Osteoblast (primary cell): ENCODE measurements around the gene FBXW7. TPM values are rescaled to one million over a fixed set of nuclear protein-coding genes. Genes with fewer than 3 reads are reported as not detected.

ENCODE experiments used
- DNase-seq: peaks from one replicate; pipeline ENCODE4 v3.0.0; 2011; ENCODE audit warnings: low spot score, mixed read lengths; ENCODE audit not compliant: insufficient read length; ENCODE audit errors: missing footprints
- H2AFZ ChIP-seq: 2 replicates; pipeline ENCODE4 v1.6.0; 2011; ENCODE audit warnings: mild to moderate bottlenecking, low read length
- H3K27ac ChIP-seq: 2 replicates; pipeline ENCODE4 v1.5.1; 2011; ENCODE audit warnings: mild to moderate bottlenecking, low read depth, low read length, moderate library complexity
- H3K27me3 ChIP-seq: 2 replicates; pipeline ENCODE4 v1.6.0; 2012; ENCODE audit warnings: mild to moderate bottlenecking, control low read depth, inconsistent platforms, low read length, moderate library complexity; ENCODE audit not compliant: insufficient read depth
- H3K36me3 ChIP-seq: 2 replicates; pipeline ENCODE4 v1.5.1; 2011; ENCODE audit warnings: mild to moderate bottlenecking, low read length, control low read depth, moderate library complexity; ENCODE audit not compliant: insufficient read depth
- H3K4me1 ChIP-seq: 2 replicates; pipeline ENCODE4 v1.5.1; 2011; ENCODE audit warnings: mild to moderate bottlenecking, low read length, control low read depth, moderate library complexity; ENCODE audit not compliant: insufficient read depth
- H3K4me2 ChIP-seq: 2 replicates; pipeline ENCODE4 v1.6.0; 2011; ENCODE audit warnings: mild to moderate bottlenecking, low read length; ENCODE audit not compliant: insufficient read depth
- H3K4me3 ChIP-seq: fragments of 200-600 bp; sonication (generic); 3 replicates; pipeline ENCODE4 v1.5.1; 2012; ENCODE audit warnings: mild to moderate bottlenecking, low read length, inconsistent platforms; ENCODE audit not compliant: insufficient read depth
- H3K79me2 ChIP-seq: 2 replicates; pipeline ENCODE4 v1.6.0; 2012; ENCODE audit warnings: mild to moderate bottlenecking, low read length, control low read depth, inconsistent platforms; ENCODE audit not compliant: insufficient read depth
- H3K9me3 ChIP-seq: 2 replicates; pipeline ENCODE4 v1.5.1; 2011; ENCODE audit warnings: low read depth, low read length, control low read depth
- H4K20me1 ChIP-seq: 2 replicates; pipeline ENCODE4 v1.6.0; 2012; ENCODE audit warnings: mild to moderate bottlenecking, low read length, control low read depth; ENCODE audit not compliant: insufficient read depth
- CTCF ChIP-seq: IDR thresholded peaks from 2 replicates; pipeline ENCODE4 v1.5.1; 2011; ENCODE audit warnings: mild to moderate bottlenecking, low read depth, low read length, moderate library complexity; ENCODE audit errors: extremely low read depth
- total RNA-seq: library from RNA; depleted of rRNA; stranded (reverse); fragments of >200 nt; gene quantifications from 2 replicates; pipeline ENCODE4 v1.2.3, GENCODE V29; 2012

Gene FBXW7
- total RNA-seq, 1 donor = 74.9 TPM

GRCh38 chr4:152539556-152540292 is 3.8 kb upstream of the FBXW7 start:
- H3K4me3 ChIP-seq = no peak overlapping the region
- H3K79me2 ChIP-seq = peaks cover 53% of the 10 kb centered on the region
- H3K27ac ChIP-seq = no peak overlapping the region
- H3K4me1 ChIP-seq = peaks cover 10% of the 10 kb centered on the region
- H3K9me3 ChIP-seq = no peaks in the 10 kb centered on the region
- no peak for DNase-seq
- no peak overlapping the region for H3K4me2 ChIP-seq
- TF ChIP-seq CTCF = no peak
- H3K27me3 ChIP-seq = no peaks in the 10 kb centered on the region
- H4K20me1 ChIP-seq = peaks cover 8% of the 10 kb centered on the region
- H2AFZ ChIP-seq = no peak overlapping the region
- no peaks in the 10 kb centered on the region for H3K36me3 ChIP-seq

GRCh38 chr4:152537881-152538280 is 2.0 kb upstream of the FBXW7 start:
- H4K20me1 ChIP-seq = peaks cover 17% of the 10 kb centered on the region
- H3K9me3 ChIP-seq = no peaks in the 10 kb centered on the region
- no peak overlapping the region for H2AFZ ChIP-seq
- peaks cover 26% of the 10 kb centered on the region for H3K4me1 ChIP-seq
- peak overlapping the region; percentile 100 for H3K4me2 ChIP-seq
- no peak for TF ChIP-seq CTCF
- H3K36me3 ChIP-seq = no peaks in the 10 kb centered on the region
- no peak overlapping the region for H3K27ac ChIP-seq
- no peaks in the 10 kb centered on the region for H3K27me3 ChIP-seq
- no peak for DNase-seq
- peaks cover 71% of the 10 kb centered on the region for H3K79me2 ChIP-seq
- no peak overlapping the region for H3K4me3 ChIP-seq

GRCh38 chr4:152536545-152537182 is 772 bp upstream of the FBXW7 start:
- Histone ChIP-seq H3K79me2 (peaks cover 82% of the 10 kb centered on the region), H3K4me3 (peak overlapping the region; percentile 99), H3K9me3 (no peaks in the 10 kb centered on the region), H4K20me1 (peaks cover 17% of the 10 kb centered on the region), H3K4me1 (peaks cover 26% of the 10 kb centered on the region), H3K27me3 (no peaks in the 10 kb centered on the region), H2AFZ (peak overlapping the region; percentile 99), H3K27ac (peak overlapping the region; percentile 94), H3K36me3 (no peaks in the 10 kb centered on the region), H3K4me2 (peak overlapping the region; percentile 100)
- no peak for DNase-seq
- no peak for TF ChIP-seq CTCF

- H3K27me3 ChIP-seq = no peaks in the 10 kb centered on the region
- peak overlapping the region; percentile 66 for H3K27ac ChIP-seq
- peak overlapping the region; percentile 99 for H3K4me3 ChIP-seq
- H3K36me3 ChIP-seq = no peaks in the 10 kb centered on the region
- H3K4me2 ChIP-seq = peak overlapping the region; percentile 96
- H2AFZ ChIP-seq = peak overlapping the region; percentile 49
- peaks cover 26% of the 10 kb centered on the region for H3K4me1 ChIP-seq
- no peak for TF ChIP-seq CTCF
- H3K9me3 ChIP-seq = no peaks in the 10 kb centered on the region
- peaks cover 92% of the 10 kb centered on the region for H3K79me2 ChIP-seq
- peak; percentile 56 for DNase-seq
- H4K20me1 ChIP-seq = peaks cover 17% of the 10 kb centered on the region
Observed at GRCh38 chr4:152535360-152535902, 461 bp downstream of the FBXW7 start.
